H1 (cell line): ENCODE measurements around the gene SH2D1B. TPM values are rescaled to one million over a fixed set of nuclear protein-coding genes. Genes with fewer than 3 reads are reported as not detected.

Experiments used
- CTCF ChIA-PET: fragments of 300-600 bp; sonication (Branson Sonifier 250); formaldehyde crosslinking; loops from one replicate; lab custom pipeline; 2021; ENCODE audit not compliant: partially characterized antibody; lab: Charles Lee
- POLR2A ChIA-PET: fragments of 300-600 bp; sonication (Branson Sonifier 250); formaldehyde crosslinking; loops from one replicate; lab custom pipeline; 2021; ENCODE audit warnings: inconsistent platforms; ENCODE audit not compliant: partially characterized antibody; lab: Charles Lee
- DNase-seq, 2 experiments: peaks; one replicate each; pipeline versions ENCODE4 v3.0.0 to v3.0.0-alpha.2; 2010 to 2022; ENCODE audit warnings: low spot score in 2 of 2, low read depth in 1 of 2, mixed read lengths in 1 of 2
- FAIRE-seq: peaks from 2 replicates; lab custom pipeline; 2011; peaks lifted over from hg19 to GRCh38; lab: Jason Lieb, UNC
- H2AFZ ChIP-seq: 2 replicates; pipeline ENCODE4 v1.8.1; 2012; ENCODE audit warnings: low read length, inconsistent platforms
- H2AK5ac ChIP-seq: 2 replicates; pipeline ENCODE4 v1.6.1; 2013; ENCODE audit warnings: low read depth, low read length
- H2BK120ac ChIP-seq: replicated peaks from 2 replicates; pipeline ENCODE3; 2013; ENCODE audit warnings: low read depth, low read length, inconsistent platforms
- H2BK12ac ChIP-seq: 2 replicates; pipeline ENCODE4 v1.6.1; 2013; ENCODE audit warnings: low read depth, low read length
- H2BK15ac ChIP-seq: 2 replicates; pipeline ENCODE4 v1.6.1; 2013; ENCODE audit warnings: low read length
- H2BK20ac ChIP-seq: 2 replicates; pipeline ENCODE4 v1.6.1; 2013; ENCODE audit warnings: low read length
- H2BK5ac ChIP-seq: 2 replicates; pipeline ENCODE4 v1.6.1; 2013; ENCODE audit warnings: low read depth, low read length
- H3K14ac ChIP-seq: 2 replicates; pipeline ENCODE4 v1.6.1; 2013; ENCODE audit warnings: inconsistent platforms; ENCODE audit not compliant: insufficient read length
- H3K18ac ChIP-seq: 2 replicates; pipeline ENCODE4 v1.6.1; 2013; ENCODE audit warnings: low read length; ENCODE audit errors: extremely low read depth
- H3K23ac ChIP-seq: 2 replicates; pipeline ENCODE4 v1.6.1; 2013; ENCODE audit warnings: inconsistent platforms; ENCODE audit not compliant: insufficient read length
- H3K23me2 ChIP-seq: 2 replicates; pipeline ENCODE4 v1.6.1; 2013; ENCODE audit warnings: low read depth, low read length
- H3K27ac ChIP-seq: 2 replicates; pipeline ENCODE4 v1.6.1; 2011; ENCODE audit warnings: low read depth, low read length, inconsistent platforms
- H3K27me3 ChIP-seq, 4 experiments: replicated peaks in 1 of 4; 1 replicate in 1 of 4; 2 replicates in 3 of 4; pipeline versions ENCODE4 v1.6.1 to v1.8.1; 2011 to 2013; ENCODE audit warnings: low read length in 3 of 4, mild to moderate bottlenecking in 3 of 4, inconsistent platforms in 2 of 4, mixed read lengths in 2 of 4, moderate library complexity in 1 of 4; ENCODE audit not compliant: control insufficient read depth in 3 of 4, insufficient read depth in 3 of 4; ENCODE audit errors: extremely low read depth in 1 of 4
- H3K36me3 ChIP-seq, 4 experiments: 2 replicates each; pipeline versions ENCODE4 v1.6.1 to v1.8.1; 2011 to 2013; ENCODE audit warnings: mild to moderate bottlenecking in 4 of 4, low read length in 3 of 4, moderate library complexity in 2 of 4, control low read depth in 1 of 4, inconsistent platforms in 1 of 4; ENCODE audit not compliant: insufficient read depth in 4 of 4, control insufficient read depth in 2 of 4
- H3K4ac ChIP-seq: replicated peaks from 2 replicates; pipeline ENCODE3; 2013; ENCODE audit warnings: low read length, low read depth, mixed read lengths, inconsistent platforms; ENCODE audit not compliant: insufficient read length
- H3K4me1 ChIP-seq, 4 experiments: replicated peaks in 1 of 4; 1 replicate in 1 of 4; 2 replicates in 3 of 4; pipeline versions ENCODE4 v1.6.1 to v1.8.1; 2011 to 2013; ENCODE audit warnings: low read length in 3 of 4, inconsistent platforms in 2 of 4, mixed read lengths in 1 of 4; ENCODE audit not compliant: insufficient read depth in 4 of 4, control insufficient read depth in 3 of 4
- H3K4me2 ChIP-seq, 2 experiments: 2 replicates each; pipeline versions ENCODE4 v1.6.1 to v1.8.1; 2011 to 2013; ENCODE audit warnings: low read depth in 2 of 2, low read length in 2 of 2, control low read depth in 1 of 2, inconsistent platforms in 1 of 2, mild to moderate bottlenecking in 1 of 2; ENCODE audit not compliant: insufficient read depth in 1 of 2
- H3K4me3 ChIP-seq, 4 experiments: fragments of 200-600, 300-600 bp in 1 of 4; sonication (generic), shearing (Covaris generic), sonication (Bioruptor Twin) in 1 of 4; 2 replicates each; pipeline versions ENCODE4 v1.5.1 to v1.8.1; 2011 to 2016; ENCODE audit warnings: low read length in 4 of 4, low read depth in 3 of 4, control low read depth in 2 of 4, inconsistent platforms in 2 of 4, mild to moderate bottlenecking in 2 of 4, mixed read lengths in 1 of 4, moderate library complexity in 1 of 4; ENCODE audit not compliant: insufficient read depth in 2 of 4; ENCODE audit errors: extremely low read depth in 1 of 4
- H3K56ac ChIP-seq: replicated peaks from 2 replicates; pipeline ENCODE3; 2013; ENCODE audit warnings: low read depth, mild to moderate bottlenecking, mixed read lengths, low read length, inconsistent platforms; ENCODE audit not compliant: insufficient read length
- H3K79me1 ChIP-seq: 2 replicates; pipeline ENCODE4 v1.6.1; 2013; ENCODE audit warnings: low read depth, low read length, control low read depth
- H3K79me2 ChIP-seq, 2 experiments: 2 replicates each; pipeline versions ENCODE4 v1.6.1 to v1.8.1; 2012 to 2013; ENCODE audit warnings: low read length in 2 of 2, mild to moderate bottlenecking in 2 of 2, inconsistent platforms in 1 of 2; ENCODE audit not compliant: insufficient read depth in 2 of 2, control insufficient read depth in 1 of 2
- H3K9ac ChIP-seq, 4 experiments: replicated peaks in 1 of 4; 1 replicate in 1 of 4; 2 replicates in 3 of 4; pipeline versions ENCODE4 v1.6.1 to v1.8.1; 2011 to 2013; ENCODE audit warnings: low read depth in 3 of 4, low read length in 3 of 4, control low read depth in 2 of 4, mild to moderate bottlenecking in 2 of 4, moderate library complexity in 2 of 4, inconsistent platforms in 1 of 4; ENCODE audit errors: extremely low read depth in 1 of 4
- H3K9me3 ChIP-seq, 2 experiments: 2 replicates each; pipeline versions ENCODE4 v1.6.1 to v1.8.1; 2012 to 2013; ENCODE audit warnings: mild to moderate bottlenecking in 2 of 2, moderate library complexity in 2 of 2, control low read depth in 1 of 2, inconsistent platforms in 1 of 2, low read depth in 1 of 2, low read length in 1 of 2, mixed read lengths in 1 of 2; ENCODE audit not compliant: insufficient read depth in 2 of 2
- H4K20me1 ChIP-seq, 2 experiments: replicated peaks in 1 of 2; 2 replicates each; pipeline versions ENCODE3 to v1.8.1; 2011 to 2013; ENCODE audit warnings: inconsistent platforms in 2 of 2, low read length in 2 of 2, mild to moderate bottlenecking in 1 of 2; ENCODE audit not compliant: insufficient read depth in 2 of 2, control insufficient read depth in 1 of 2
- H4K5ac ChIP-seq: 2 replicates; pipeline ENCODE4 v1.6.1; 2013; ENCODE audit warnings: low read length, low read depth, mixed read lengths, inconsistent platforms; ENCODE audit not compliant: insufficient read length
- H4K8ac ChIP-seq: 2 replicates; pipeline ENCODE4 v1.8.0; 2013; ENCODE audit warnings: mild to moderate bottlenecking, moderate library complexity, low read length, inconsistent platforms; ENCODE audit not compliant: insufficient read depth; ENCODE audit errors: extremely low read depth
- H4K91ac ChIP-seq: replicated peaks from 2 replicates; pipeline ENCODE3; 2013; ENCODE audit warnings: low read length, mixed read lengths, inconsistent platforms; ENCODE audit not compliant: insufficient read length
- ATF3 ChIP-seq: IDR thresholded peaks from 2 replicates; pipeline ENCODE4 v1.6.1; 2011; ENCODE audit warnings: low read depth, mild to moderate bottlenecking, low read length; ENCODE audit not compliant: insufficient read depth
- CHD1 ChIP-seq: IDR thresholded peaks from 2 replicates; pipeline ENCODE4 v1.6.1; 2012; ENCODE audit warnings: low read depth, low read length, improper control_type of control experiment
- CREB1 ChIP-seq: IDR thresholded peaks from 2 replicates; pipeline ENCODE4 v1.6.1; 2012; ENCODE audit warnings: inconsistent platforms
- E2F6 ChIP-seq: IDR thresholded peaks from 2 replicates; pipeline ENCODE4 v1.6.1; 2012; ENCODE audit warnings: inconsistent platforms
- GTF2F1 ChIP-seq: IDR thresholded peaks from 2 replicates; pipeline ENCODE4 v1.6.1; 2012; ENCODE audit warnings: low read depth, low read length, improper control_type of control experiment, borderline replicate concordance
- HDAC2 ChIP-seq, 2 experiments: fragments of 300-600 bp in 1 of 2; sonication (generic) in 1 of 2; IDR thresholded peaks; 2 replicates each; pipeline ENCODE4 v1.6.1; 2011 to 2012; ENCODE audit warnings: low read depth in 2 of 2, low read length in 2 of 2, mild to moderate bottlenecking in 2 of 2, moderate library complexity in 2 of 2, borderline replicate concordance in 1 of 2, inconsistent platforms in 1 of 2
- JUN ChIP-seq: IDR thresholded peaks from 2 replicates; pipeline ENCODE4 v1.6.1; 2011; ENCODE audit warnings: low read depth, mild to moderate bottlenecking, improper control_type of control experiment, low read length
- KDM1A ChIP-seq: fragments of 200-600, 300-600 bp; sonication (generic); IDR thresholded peaks from 2 replicates; pipeline ENCODE4 v1.7.1; 2016; ENCODE audit warnings: mild to moderate bottlenecking, low read length, borderline replicate concordance
- NRF1 ChIP-seq: IDR thresholded peaks from 2 replicates; pipeline ENCODE4 v1.6.1; 2011; ENCODE audit warnings: mild to moderate bottlenecking, low read depth, low read length, improper control_type of control experiment
- POU5F1 ChIP-seq: IDR thresholded peaks from 2 replicates; pipeline ENCODE4 v1.6.1; 2011; ENCODE audit warnings: low read depth, mild to moderate bottlenecking, low read length, moderate library complexity
- RAD21 ChIP-seq, 2 experiments: IDR thresholded peaks in 1 of 2; conservative IDR thresholded peaks in 1 of 2; 2 replicates each; pipeline ENCODE4 v1.6.1; 2011; ENCODE audit warnings: low read depth in 2 of 2, low read length in 2 of 2, improper control_type of control experiment in 1 of 2, inconsistent platforms in 1 of 2, mild to moderate bottlenecking in 1 of 2, moderate library complexity in 1 of 2
- SIN3A ChIP-seq, 2 experiments: IDR thresholded peaks in 1 of 2; conservative IDR thresholded peaks in 1 of 2; 2 replicates each; pipeline ENCODE4 v1.6.1; 2011 to 2012; ENCODE audit warnings: low read length in 2 of 2, improper control_type of control experiment in 1 of 2, low read depth in 1 of 2, mild to moderate bottlenecking in 1 of 2
- WGBS, 2 experiments: shearing (Covaris generic) in 1 of 2; methylation state at CpG; one replicate each; pipeline versions ENCODE4 v1.1.6 to v1.1.7; 2013 to 2015; ENCODE audit warnings: low lambda C conversion rate in 2 of 2, mixed read lengths in 2 of 2, inconsistent platforms in 1 of 2, low coverage in 1 of 2, missing lambda C conversion rate in 1 of 2; ENCODE audit not compliant: insufficient replicate concordance in 2 of 2, insufficient coverage in 1 of 2, insufficient read length in 1 of 2; ENCODE audit errors: extremely low coverage in 1 of 2, missing lambda C conversion rate in 1 of 2; 5-methylcytosine and 5-hydroxymethylcytosine counted together
- polyA plus RNA-seq, 7 experiments: library from polyadenylated mRNA; depleted of rRNA in 3 of 7; stranded (reverse) in 5 of 7; unstranded in 2 of 7; fragments of >200 nt in 5 of 7; fragments of 200-250 nt in 2 of 7; gene quantifications; 1 replicate in 5 of 7; 2 replicates in 1 of 7; 4 replicates in 1 of 7; pipeline versions ENCODE4 v1.2.1 to v1.2.3, GENCODE V29; 2011 to 2013; ENCODE audit warnings: missing spikeins in 2 of 7, mixed read lengths in 2 of 7
- total RNA-seq: library from RNA; stranded (reverse); fragmentation: NEBNext Ultra II Directional; extraction: Animal tissue kit (Norgen Biotek cat#: 25700); gene quantifications from 2 replicates; pipeline ENCODE4 v1.2.1, GENCODE V29; 2021

The SH2D1B gene
- total and polyA plus RNA-seq, 2 of the 8 experiments (the other 6 are each of a cell fraction or from before 2014, with no cell fraction given): not detected

GRCh38 chr1:162406811-162407210, 5.1 kb downstream of the SH2D1B start:
- Histone ChIP-seq H3K18ac (no peak overlapping the region), H3K14ac (no peak overlapping the region), H3K4ac (no peak overlapping the region), H3K79me2 (no peaks in the 10 kb centered on the region), H2BK5ac (no peak overlapping the region), H3K23me2 (no peaks in the 10 kb centered on the region; the same call in 1 of the 2 replicates), H3K9me3 (no peaks in the 10 kb centered on the region), H3K9ac (no peak overlapping the region), H2BK12ac (no peak overlapping the region), H3K23ac (no peak overlapping the region), H4K5ac (no peak overlapping the region), H3K4me2 (no peak overlapping the region), H3K79me1 (no peaks in the 10 kb centered on the region), H4K8ac (no peak overlapping the region), H3K4me3 (no peak overlapping the region), H3K36me3 (no peaks in the 10 kb centered on the region), H3K4me1 (no peaks in the 10 kb centered on the region), H3K27ac (no peak overlapping the region), H2BK20ac (no peak overlapping the region), H2AFZ (no peak overlapping the region), H3K27me3 (no peaks in the 10 kb centered on the region), H2BK120ac (no peak overlapping the region), H4K20me1 (no peaks in the 10 kb centered on the region), H2AK5ac (no peak overlapping the region), H3K56ac (no peak overlapping the region), H2BK15ac (no peak overlapping the region), H4K91ac (no peak overlapping the region)
- POLR2A ChIA-PET: interaction anchor here (0.9 kb wide), 1 partner anchor 8 kb away, joined by 3 read pairs; no protein-coding TSS in a partner anchor
- DNase-seq: no peak
- WGBS, 2 experiments: 89% methylated on average over 2 of the region's 2 CpGs; no CpG with 5 or more reads in 1 of the 2 experiments
- no peak for FAIRE-seq
- CTCF ChIA-PET: interaction anchor here (0.9 to 1.9 kb wide), 6 partner anchors 14 to 350 kb away, joined by 3 to 6 read pairs (median 4); no protein-coding TSS in a partner anchor
- TF ChIP-seq JUN: no peak
- no peak for TF ChIP-seq E2F6
- no peak for TF ChIP-seq KDM1A
- TF ChIP-seq POU5F1: no peak
- no peak for TF ChIP-seq NRF1
- TF ChIP-seq HDAC2 (IDR thresholded peaks at IDR 0.05; ENCODE audit: borderline replicate concordance in 1 of 2, low read depth in 2 of 2, low read length in 2 of 2): no peak
- no peak for TF ChIP-seq CHD1
- TF ChIP-seq ATF3: no peak
- TF ChIP-seq RAD21 (IDR thresholded peaks at IDR 0.05 in 1 of 2, conservative IDR thresholded peaks at IDR 0.05 in 1 of 2; ENCODE audit: low read depth in 2 of 2, low read length in 2 of 2): no peak
- no peak for TF ChIP-seq GTF2F1
- TF ChIP-seq CREB1: no peak
- no peak for TF ChIP-seq SIN3A (conservative IDR thresholded peaks at IDR 0.05 in 1 of 2, IDR thresholded peaks at IDR 0.05 in 1 of 2; ENCODE audit: low read depth in 1 of 2, low read length in 2 of 2)
